ENCODE data around the gene HOXA3.

DNA sequence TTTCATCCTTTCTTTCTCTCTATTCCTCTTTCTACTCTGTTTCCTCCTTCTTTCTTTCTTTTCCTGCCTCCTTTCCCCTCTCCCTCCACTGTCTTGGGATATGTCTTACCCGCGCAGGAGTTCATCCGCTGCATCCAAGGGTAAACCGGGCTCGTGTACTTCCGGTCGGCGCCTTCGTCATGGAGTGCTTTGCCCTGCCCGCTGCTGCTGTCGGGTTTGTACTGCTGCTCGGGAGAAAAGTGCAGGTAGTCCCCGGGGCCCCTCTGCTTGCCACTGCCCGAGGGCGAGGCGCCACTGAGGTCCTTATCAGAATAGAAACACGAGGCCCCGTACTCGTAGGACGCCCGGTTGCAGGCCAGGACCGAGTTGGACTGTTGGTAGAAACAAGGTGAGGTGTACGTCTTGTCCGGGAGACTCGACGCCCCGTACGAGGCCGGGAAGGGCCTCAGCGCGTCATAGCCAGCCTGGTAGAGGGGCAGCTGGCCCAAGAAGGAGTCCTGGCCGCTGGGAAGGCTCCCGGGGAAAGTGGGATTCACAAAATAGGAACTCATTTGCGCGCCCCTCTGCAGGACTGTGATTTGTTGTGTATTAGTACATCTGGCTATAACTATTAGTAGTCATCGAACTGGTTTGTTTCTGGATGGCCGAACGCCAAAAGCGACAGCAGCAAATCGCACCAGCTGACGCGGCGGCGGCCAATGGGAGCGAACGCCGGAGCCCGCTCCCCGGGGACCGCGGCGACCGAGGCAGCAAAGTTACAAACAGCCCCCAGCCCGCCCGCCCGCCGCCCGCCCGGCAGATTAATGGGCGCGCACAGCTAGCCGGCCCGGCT, 5.0 kb downstream of the HOXA3 start, which contains the start of gene HOXA6:
- TF ChIP-seq SIN3A (IDR thresholded peaks at IDR 0.05; ENCODE audit: borderline replicate concordance, insufficient read depth, low read depth, low read length) = no peak
- TF ChIP-seq, protein P1, sequence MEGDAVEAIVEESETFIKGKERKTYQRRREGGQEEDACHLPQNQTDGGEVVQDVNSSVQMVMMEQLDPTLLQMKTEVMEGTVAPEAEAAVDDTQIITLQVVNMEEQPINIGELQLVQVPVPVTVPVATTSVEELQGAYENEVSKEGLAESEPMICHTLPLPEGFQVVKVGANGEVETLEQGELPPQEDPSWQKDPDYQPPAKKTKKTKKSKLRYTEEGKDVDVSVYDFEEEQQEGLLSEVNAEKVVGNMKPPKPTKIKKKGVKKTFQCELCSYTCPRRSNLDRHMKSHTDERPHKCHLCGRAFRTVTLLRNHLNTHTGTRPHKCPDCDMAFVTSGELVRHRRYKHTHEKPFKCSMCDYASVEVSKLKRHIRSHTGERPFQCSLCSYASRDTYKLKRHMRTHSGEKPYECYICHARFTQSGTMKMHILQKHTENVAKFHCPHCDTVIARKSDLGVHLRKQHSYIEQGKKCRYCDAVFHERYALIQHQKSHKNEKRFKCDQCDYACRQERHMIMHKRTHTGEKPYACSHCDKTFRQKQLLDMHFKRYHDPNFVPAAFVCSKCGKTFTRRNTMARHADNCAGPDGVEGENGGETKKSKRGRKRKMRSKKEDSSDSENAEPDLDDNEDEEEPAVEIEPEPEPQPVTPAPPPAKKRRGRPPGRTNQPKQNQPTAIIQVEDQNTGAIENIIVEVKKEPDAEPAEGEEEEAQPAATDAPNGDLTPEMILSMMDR (IDR thresholded peaks at IDR 0.05) = no peak
- TF ChIP-seq TCF7L2 (IDR thresholded peaks at IDR 0.05; ENCODE audit: low read depth, low read length) = no peak
- no peak for TF ChIP-seq POLR2AphosphoS5 (IDR thresholded peaks at IDR 0.05; ENCODE audit: low read depth, low read length)
- TF ChIP-seq, protein P2, sequence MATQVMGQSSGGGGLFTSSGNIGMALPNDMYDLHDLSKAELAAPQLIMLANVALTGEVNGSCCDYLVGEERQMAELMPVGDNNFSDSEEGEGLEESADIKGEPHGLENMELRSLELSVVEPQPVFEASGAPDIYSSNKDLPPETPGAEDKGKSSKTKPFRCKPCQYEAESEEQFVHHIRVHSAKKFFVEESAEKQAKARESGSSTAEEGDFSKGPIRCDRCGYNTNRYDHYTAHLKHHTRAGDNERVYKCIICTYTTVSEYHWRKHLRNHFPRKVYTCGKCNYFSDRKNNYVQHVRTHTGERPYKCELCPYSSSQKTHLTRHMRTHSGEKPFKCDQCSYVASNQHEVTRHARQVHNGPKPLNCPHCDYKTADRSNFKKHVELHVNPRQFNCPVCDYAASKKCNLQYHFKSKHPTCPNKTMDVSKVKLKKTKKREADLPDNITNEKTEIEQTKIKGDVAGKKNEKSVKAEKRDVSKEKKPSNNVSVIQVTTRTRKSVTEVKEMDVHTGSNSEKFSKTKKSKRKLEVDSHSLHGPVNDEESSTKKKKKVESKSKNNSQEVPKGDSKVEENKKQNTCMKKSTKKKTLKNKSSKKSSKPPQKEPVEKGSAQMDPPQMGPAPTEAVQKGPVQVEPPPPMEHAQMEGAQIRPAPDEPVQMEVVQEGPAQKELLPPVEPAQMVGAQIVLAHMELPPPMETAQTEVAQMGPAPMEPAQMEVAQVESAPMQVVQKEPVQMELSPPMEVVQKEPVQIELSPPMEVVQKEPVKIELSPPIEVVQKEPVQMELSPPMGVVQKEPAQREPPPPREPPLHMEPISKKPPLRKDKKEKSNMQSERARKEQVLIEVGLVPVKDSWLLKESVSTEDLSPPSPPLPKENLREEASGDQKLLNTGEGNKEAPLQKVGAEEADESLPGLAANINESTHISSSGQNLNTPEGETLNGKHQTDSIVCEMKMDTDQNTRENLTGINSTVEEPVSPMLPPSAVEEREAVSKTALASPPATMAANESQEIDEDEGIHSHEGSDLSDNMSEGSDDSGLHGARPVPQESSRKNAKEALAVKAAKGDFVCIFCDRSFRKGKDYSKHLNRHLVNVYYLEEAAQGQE (IDR thresholded peaks at IDR 0.05; ENCODE audit: insufficient read depth in 1 of 2, low read depth in 2 of 2, low read length in 1 of 2) = no peak
